Liver (tissue), 9 donors: Measurements from ENCODE around the gene SDHA. TPM values are rescaled to one million over a fixed set of nuclear protein-coding genes. Genes with fewer than 3 reads are reported as not detected.
"Not testable (repeated sequence)": the region's sequence is repeated elsewhere in the genome, so short reads cannot be mapped to it uniquely, and the experiment has no call there.

Experiments used
- DNase-seq: peaks from one replicate; pipeline ENCODE4 v3.0.0-alpha.2; 2017; ENCODE audit warnings: low spot score
- H3K27ac ChIP-seq, 2 donors: one replicate each; pipeline ENCODE4 v1.7.0; 2013; ENCODE audit warnings: inconsistent platforms in 2 of 2, low read length in 2 of 2, control low read depth in 1 of 2, low read depth in 1 of 2, mild to moderate bottlenecking in 1 of 2
- H3K27me3 ChIP-seq, 4 donors: one replicate each; pipeline versions ENCODE4 v1.6.1 to v1.7.0; 2013; ENCODE audit warnings: low read length in 3 of 4, inconsistent platforms in 1 of 4, mild to moderate bottlenecking in 1 of 4, moderate library complexity in 1 of 4; ENCODE audit not compliant: control insufficient read depth in 4 of 4, insufficient read depth in 4 of 4
- H3K36me3 ChIP-seq, 4 donors: one replicate each; pipeline versions ENCODE4 v1.6.1 to v1.7.0; 2013; ENCODE audit warnings: low read length in 3 of 4, mild to moderate bottlenecking in 3 of 4, low read depth in 1 of 4, moderate library complexity in 1 of 4; ENCODE audit not compliant: control insufficient read depth in 4 of 4, insufficient read depth in 3 of 4
- H3K4me1 ChIP-seq, 4 donors: one replicate each; pipeline versions ENCODE4 v1.6.1 to v1.7.0; 2013; ENCODE audit warnings: low read length in 3 of 4, mild to moderate bottlenecking in 3 of 4, moderate library complexity in 1 of 4; ENCODE audit not compliant: control insufficient read depth in 4 of 4, insufficient read depth in 4 of 4
- H3K4me3 ChIP-seq, 3 donors: one replicate each; pipeline versions ENCODE4 v1.6.1 to v1.7.0; 2013; ENCODE audit warnings: low read length in 3 of 3, control low read depth in 1 of 3, low read depth in 1 of 3, mild to moderate bottlenecking in 1 of 3
- H3K9ac ChIP-seq, 2 donors: one replicate each; pipeline ENCODE4 v1.7.0; 2013; ENCODE audit warnings: low read length in 2 of 2, mild to moderate bottlenecking in 2 of 2, moderate library complexity in 2 of 2, control low read depth in 1 of 2, low read depth in 1 of 2
- H3K9me3 ChIP-seq, 4 donors: one replicate each; pipeline versions ENCODE4 v1.6.1 to v1.7.0; 2013; ENCODE audit warnings: low read length in 3 of 4; ENCODE audit not compliant: control insufficient read depth in 4 of 4
- WGBS: extraction: QIAGEN DNeasy Blood & Tissue Kit; methylation state at CpG from one replicate; pipeline ENCODE4 v1.1.7; 2013; 5-methylcytosine and 5-hydroxymethylcytosine counted together
- polyA plus RNA-seq, 2 donors: library from polyadenylated mRNA; stranded (reverse) in 1 of 2; unstranded in 1 of 2; fragments of 200-250 nt in 1 of 2; fragments of >200 nt in 1 of 2; fragmentation: Nextera tagmentation in 1 of 2; extraction: Ambion mirVana in 1 of 2; gene quantifications; one replicate each; pipeline versions ENCODE4 v1.2.1 to v1.2.3, GENCODE V29; 2013 to 2015
- total RNA-seq, 2 donors: library from RNA; depleted of rRNA; stranded (reverse); fragments of >200 nt; gene quantifications; one replicate each; pipeline ENCODE4 v1.2.3, GENCODE V29; 2014
- donor health status: healthy.
- donor health status: healthy.
- donor health status: healthy.
- donor health status: healthy.
- donor health status: healthy.

The SDHA gene
- total and polyA plus RNA-seq, 4 donors: 79.2 to 215 (median 159) TPM

- not testable (repeated sequence) for H3K4me1 ChIP-seq, DNase-seq, H3K9ac ChIP-seq, H3K36me3 ChIP-seq, H3K9me3 ChIP-seq, H3K27me3 ChIP-seq, H3K27ac ChIP-seq, H3K4me3 ChIP-seq
- 94% methylated on average over 13 of the region's 13 CpGs for WGBS
These were observed 72.1 kb downstream of the SDHA start for GRCh38 chr5:290200-290599.

GRCh38 chr5:291345-291744 lies 73.2 kb downstream of the SDHA start:
- H3K9me3 ChIP-seq, H3K36me3 ChIP-seq, H3K27ac ChIP-seq, H3K27me3 ChIP-seq, DNase-seq, H3K4me1 ChIP-seq, H3K4me3 ChIP-seq, H3K9ac ChIP-seq: not testable (repeated sequence)
- WGBS: 96% methylated on average over 10 of the region's 10 CpGs

- H3K4me3 ChIP-seq, H3K36me3 ChIP-seq, H3K27me3 ChIP-seq, H3K27ac ChIP-seq, H3K9ac ChIP-seq, DNase-seq, H3K9me3 ChIP-seq, H3K4me1 ChIP-seq: not testable (repeated sequence)
- 97% methylated on average over 16 of the region's 17 CpGs for WGBS
These were observed 76.7 kb downstream of the SDHA start for GRCh38 chr5:294788-295187.

GRCh38 chr5:296207-296606 lies 78.1 kb downstream of the SDHA start:
- not testable (repeated sequence) for DNase-seq, H3K27ac ChIP-seq, H3K4me3 ChIP-seq, H3K4me1 ChIP-seq, H3K9ac ChIP-seq, H3K27me3 ChIP-seq, H3K36me3 ChIP-seq, H3K9me3 ChIP-seq
- 63% methylated on average over 10 of the region's 10 CpGs for WGBS

- DNase-seq, H3K27ac ChIP-seq: not testable (repeated sequence)
These were observed 78.8 kb downstream of the SDHA start for GRCh38 chr5:296954-297353.

GRCh38 chr5:297448-297847 lies 79.3 kb downstream of the SDHA start:
- DNase-seq, H3K4me3 ChIP-seq, H3K4me1 ChIP-seq, H3K27ac ChIP-seq, H3K27me3 ChIP-seq, H3K9ac ChIP-seq, H3K36me3 ChIP-seq, H3K9me3 ChIP-seq: not testable (repeated sequence)
- 87% methylated on average over 6 of the region's 6 CpGs for WGBS

More at GRCh38 chr5:296954-297353, 78.8 kb downstream of the SDHA start:
- not testable (repeated sequence) for H3K36me3 ChIP-seq, H3K4me1 ChIP-seq, H3K27me3 ChIP-seq, H3K9ac ChIP-seq, H3K4me3 ChIP-seq, H3K9me3 ChIP-seq
- 87% methylated on average over 16 of the region's 16 CpGs for WGBS

- H3K9ac ChIP-seq, H3K27ac ChIP-seq, DNase-seq, H3K4me3 ChIP-seq, H3K36me3 ChIP-seq, H3K4me1 ChIP-seq, H3K9me3 ChIP-seq, H3K27me3 ChIP-seq: not testable (repeated sequence)
- 93% methylated on average over 14 of the region's 14 CpGs for WGBS
These were observed 80.0 kb downstream of the SDHA start for GRCh38 chr5:297991-298736.
